Adipocyte (in vitro differentiated cells): ENCODE data around the gene RASGEF1C.
A peak's percentile ranks its signal among the peaks of the same experiment; 100 is the strongest.
"Not testable (repeated sequence)": the region's sequence is repeated elsewhere in the genome, so short reads cannot be mapped to it uniquely, and the experiment has no call there.

Source experiments
- DNase-seq: peaks from one replicate; pipeline ENCODE4 v3.0.0-alpha.2; 2015; ENCODE audit warnings: low read depth
- H3K27me3 ChIP-seq: replicated peaks from 2 replicates; pipeline ENCODE4 v1.7.0; 2013; ENCODE audit warnings: mild to moderate bottlenecking, low read length, moderate library complexity; ENCODE audit not compliant: control insufficient read depth, insufficient read depth
- H3K36me3 ChIP-seq: 2 replicates; pipeline ENCODE4 v1.7.0; 2013; ENCODE audit warnings: low read length, mild to moderate bottlenecking, moderate library complexity; ENCODE audit not compliant: control insufficient read depth, insufficient read depth, severe bottlenecking
- H3K4me1 ChIP-seq: 2 replicates; pipeline ENCODE4 v1.7.0; 2013; ENCODE audit warnings: mild to moderate bottlenecking, low read length, moderate library complexity; ENCODE audit not compliant: control insufficient read depth, insufficient read depth
- H3K4me3 ChIP-seq: 2 replicates; pipeline ENCODE4 v1.7.0; 2013; ENCODE audit warnings: mild to moderate bottlenecking, low read length, moderate library complexity
- H3K9ac ChIP-seq: 2 replicates; pipeline ENCODE4 v1.7.0; 2013; ENCODE audit warnings: mild to moderate bottlenecking, low read length, moderate library complexity
- H3K9me3 ChIP-seq: 2 replicates; pipeline ENCODE4 v1.7.0; 2013; ENCODE audit warnings: mild to moderate bottlenecking, low read length, moderate library complexity; ENCODE audit not compliant: control insufficient read depth

RASGEF1C gene

DNA sequence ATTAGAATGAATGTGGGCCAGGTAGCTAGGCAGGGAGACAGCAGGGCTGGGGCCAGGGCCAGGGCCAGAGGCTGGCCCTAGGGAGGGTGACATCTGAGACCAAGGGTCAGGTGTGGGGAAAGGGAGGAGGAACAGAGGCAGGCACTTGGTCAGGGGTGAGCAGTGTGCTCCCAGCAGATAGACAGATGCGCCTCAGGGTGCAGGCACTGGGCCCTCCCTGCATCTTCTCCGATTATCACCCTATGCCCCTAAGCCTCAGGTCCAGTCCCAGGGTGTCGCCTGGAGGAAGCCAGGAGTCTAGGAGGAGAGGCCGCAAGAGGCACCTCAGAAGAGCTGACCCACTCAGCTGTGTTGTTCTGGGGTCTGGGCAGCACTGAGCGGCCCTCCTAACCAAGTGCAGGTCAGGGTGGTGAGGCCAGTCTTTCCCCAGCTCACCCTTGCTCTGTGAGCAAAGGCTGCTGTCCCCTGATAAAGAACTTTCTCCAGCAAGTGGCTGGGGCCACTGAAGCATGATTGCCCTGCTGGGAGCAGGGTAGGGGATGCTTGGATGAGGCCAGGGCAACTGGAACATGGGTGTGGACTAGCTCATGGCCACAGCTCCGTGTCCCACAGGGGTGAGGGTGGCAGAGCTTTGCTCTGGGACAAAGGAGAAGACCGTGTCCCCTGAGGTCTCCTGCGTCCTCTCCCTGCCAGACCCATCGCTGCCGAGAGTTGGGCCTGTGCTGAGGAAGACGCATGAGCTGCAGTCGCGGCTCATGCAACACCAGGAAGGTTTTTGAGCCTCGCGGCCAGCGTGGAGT is 2.1 kb upstream of the RASGEF1C start:
- DNase-seq, result no peak
- H3K9ac ChIP-seq, result no peak overlapping the region
- H3K4me3 ChIP-seq, result no peak overlapping the region
- H3K27me3 ChIP-seq, result peaks cover 44% of the 10 kb centered on the region
- no peaks in the 10 kb centered on the region for H3K4me1 ChIP-seq
- H3K9me3 ChIP-seq, result no peaks in the 10 kb centered on the region
- H3K36me3 ChIP-seq, result no peaks in the 10 kb centered on the region

DNA sequence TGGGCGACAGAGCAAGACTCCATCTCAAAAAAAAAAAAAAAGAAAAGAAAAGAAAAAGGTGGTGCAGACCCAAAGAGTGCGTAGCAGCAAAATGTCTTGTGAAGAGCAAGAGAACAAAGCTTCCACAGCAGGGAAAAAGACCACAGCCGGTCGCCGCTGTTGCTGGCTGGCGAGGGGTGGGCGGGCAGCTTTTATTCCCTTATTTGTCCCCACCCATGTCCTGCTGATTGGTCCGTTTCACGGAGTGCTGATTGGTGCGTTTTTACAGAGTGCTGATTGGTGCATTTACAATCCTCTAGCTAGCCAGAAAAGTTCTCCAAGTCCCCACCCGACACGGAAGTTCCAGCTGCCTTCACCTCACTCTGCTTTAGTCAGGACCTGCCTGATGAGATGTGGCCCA is 1.1 kb upstream of the RASGEF1C start:
- not testable (repeated sequence) for H3K36me3 ChIP-seq, DNase-seq, H3K4me1 ChIP-seq, H3K9me3 ChIP-seq, H3K9ac ChIP-seq, H3K4me3 ChIP-seq
- peaks cover 44% of the 10 kb centered on the region for H3K27me3 ChIP-seq

DNA sequence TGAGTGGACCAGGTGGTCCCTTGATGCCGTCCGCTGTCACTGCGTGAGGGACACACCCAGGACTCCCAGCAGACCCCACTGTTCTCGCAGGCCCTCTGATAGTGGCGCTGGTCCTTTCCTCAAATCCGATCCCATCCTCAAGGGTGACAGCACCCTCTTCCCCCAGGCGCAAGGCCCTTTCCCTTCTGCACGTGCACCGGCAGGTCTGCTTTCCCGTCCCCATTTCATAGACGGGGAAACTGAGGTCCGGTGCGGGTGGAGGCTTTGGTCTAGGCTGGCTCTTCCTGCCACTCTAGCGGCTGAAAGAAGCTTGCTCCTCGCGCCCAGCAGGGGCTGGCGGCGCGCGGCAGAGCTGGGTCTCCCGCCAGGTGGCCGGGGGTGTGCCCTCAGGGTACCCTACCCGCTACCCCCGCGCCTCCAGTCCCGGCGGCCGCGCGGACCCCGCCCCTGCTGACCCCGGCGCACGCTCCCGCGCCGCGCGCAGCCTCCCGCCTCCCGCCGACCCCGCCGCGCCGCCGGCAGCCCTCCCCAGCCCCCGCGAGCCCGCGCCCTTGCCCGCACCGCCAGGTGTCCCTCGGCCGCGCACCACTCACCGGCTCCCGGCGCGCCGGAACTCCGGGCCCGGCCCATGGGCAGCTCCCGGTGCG is 453 bp downstream of the RASGEF1C start:
- peak; percentile 3 for DNase-seq
- Histone ChIP-seq H3K4me1 (no peaks in the 10 kb centered on the region), H3K4me3 (peak overlapping the region; percentile 5), H3K9me3 (no peaks in the 10 kb centered on the region), H3K9ac (no peak overlapping the region), H3K27me3 (peaks cover 40% of the 10 kb centered on the region), H3K36me3 (no peaks in the 10 kb centered on the region)

DNA sequence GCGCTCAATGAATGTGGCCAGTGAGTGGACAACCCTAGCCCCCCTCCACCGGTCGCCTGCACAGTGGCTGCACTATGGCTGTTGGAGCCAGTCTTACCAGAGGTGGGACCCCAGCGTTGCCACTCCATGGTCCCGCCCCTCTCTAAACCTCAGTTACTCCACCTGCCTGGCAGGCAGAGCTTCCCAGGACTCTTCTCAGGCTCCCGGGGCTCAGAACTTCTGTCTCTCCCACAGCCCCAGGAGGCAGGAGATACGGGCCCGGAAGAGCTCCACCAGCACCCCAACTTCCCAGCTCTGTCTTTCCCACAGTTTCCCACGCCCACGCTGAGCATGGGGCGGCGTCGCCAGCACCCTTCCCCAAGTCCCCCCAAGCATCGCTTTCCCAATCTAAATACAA is 975 bp downstream of the RASGEF1C start:
- Histone ChIP-seq H3K27me3 (peaks cover 39% of the 10 kb centered on the region), H3K4me1 (no peaks in the 10 kb centered on the region), H3K9me3 (no peaks in the 10 kb centered on the region), H3K36me3 (no peaks in the 10 kb centered on the region), H3K9ac (no peak overlapping the region), H3K4me3 (peak overlapping the region; percentile 5)
- no peak for DNase-seq

DNA sequence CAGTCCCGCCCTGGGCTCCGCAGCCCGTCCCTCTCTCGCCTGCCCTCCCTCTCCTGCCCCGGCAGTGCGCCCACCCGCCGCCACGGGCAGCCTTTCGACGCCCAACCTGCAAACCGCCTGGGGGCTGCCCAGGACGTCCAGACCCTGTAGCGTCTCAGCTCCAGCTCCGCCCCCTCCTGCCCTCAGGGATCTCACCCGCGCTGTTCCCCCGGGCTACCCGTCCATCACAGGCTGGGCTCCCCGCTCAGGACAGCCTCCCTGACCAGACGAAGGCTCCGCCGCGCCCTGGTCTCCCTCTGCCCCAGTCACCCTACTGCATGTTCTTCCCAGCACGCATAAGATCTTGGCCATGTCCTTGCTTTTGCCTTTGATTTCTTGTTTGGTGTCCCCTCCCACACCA is 1.4 kb downstream of the RASGEF1C start:
- Histone ChIP-seq H3K27me3 (peaks cover 39% of the 10 kb centered on the region), H3K36me3 (no peaks in the 10 kb centered on the region), H3K4me1 (no peaks in the 10 kb centered on the region), H3K4me3 (no peak overlapping the region), H3K9me3 (no peaks in the 10 kb centered on the region), H3K9ac (no peak overlapping the region)
- no peak for DNase-seq

DNA sequence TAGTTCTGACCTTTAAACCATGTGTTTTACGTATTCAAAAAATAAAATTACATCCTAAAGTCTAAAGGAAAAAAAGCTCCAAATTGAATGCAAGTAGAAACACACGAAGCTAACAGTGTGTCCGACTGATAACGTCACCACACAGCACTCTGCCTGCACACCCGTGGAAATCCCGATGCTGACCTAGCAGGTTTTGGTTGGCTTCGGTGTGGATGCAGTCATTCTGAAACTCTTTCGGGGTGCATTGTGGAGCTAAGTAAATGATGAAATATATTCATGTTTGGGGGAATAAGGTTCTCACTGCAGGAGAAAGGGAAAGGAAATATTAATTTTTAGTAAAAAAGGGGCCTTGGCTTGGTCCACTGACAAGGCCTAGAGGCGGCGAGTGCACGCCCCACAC is 2.0 kb downstream of the RASGEF1C start:
- Histone ChIP-seq H3K36me3 (no peaks in the 10 kb centered on the region), H3K4me3 (no peak overlapping the region), H3K4me1 (no peaks in the 10 kb centered on the region), H3K9ac (no peak overlapping the region), H3K9me3 (no peaks in the 10 kb centered on the region), H3K27me3 (peaks cover 37% of the 10 kb centered on the region)
- no peak for DNase-seq

DNA sequence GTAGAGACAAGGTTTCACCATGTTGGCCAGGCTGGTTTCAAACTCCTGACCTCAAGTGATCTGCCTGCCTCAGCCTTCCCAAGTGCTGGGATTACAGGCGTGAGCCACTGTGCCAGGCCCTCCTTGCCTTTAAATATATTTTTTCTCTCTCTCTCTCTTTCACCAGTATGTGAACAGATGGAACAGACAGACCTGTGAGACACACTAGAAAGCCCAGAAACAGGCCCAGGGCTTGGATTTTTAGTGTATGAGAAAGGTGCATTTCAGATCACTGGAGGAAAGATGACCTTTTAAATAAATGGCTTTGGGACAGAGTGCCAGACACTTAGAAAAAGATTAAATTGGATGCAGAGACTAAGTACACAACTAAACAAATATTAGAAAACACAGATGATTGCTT is 3.1 kb downstream of the RASGEF1C start:
- Histone ChIP-seq H3K4me3 (no peak overlapping the region), H3K4me1 (no peaks in the 10 kb centered on the region), H3K36me3 (no peaks in the 10 kb centered on the region), H3K27me3 (peaks cover 28% of the 10 kb centered on the region), H3K9ac (no peak overlapping the region), H3K9me3 (no peaks in the 10 kb centered on the region)
- no peak for DNase-seq

DNA sequence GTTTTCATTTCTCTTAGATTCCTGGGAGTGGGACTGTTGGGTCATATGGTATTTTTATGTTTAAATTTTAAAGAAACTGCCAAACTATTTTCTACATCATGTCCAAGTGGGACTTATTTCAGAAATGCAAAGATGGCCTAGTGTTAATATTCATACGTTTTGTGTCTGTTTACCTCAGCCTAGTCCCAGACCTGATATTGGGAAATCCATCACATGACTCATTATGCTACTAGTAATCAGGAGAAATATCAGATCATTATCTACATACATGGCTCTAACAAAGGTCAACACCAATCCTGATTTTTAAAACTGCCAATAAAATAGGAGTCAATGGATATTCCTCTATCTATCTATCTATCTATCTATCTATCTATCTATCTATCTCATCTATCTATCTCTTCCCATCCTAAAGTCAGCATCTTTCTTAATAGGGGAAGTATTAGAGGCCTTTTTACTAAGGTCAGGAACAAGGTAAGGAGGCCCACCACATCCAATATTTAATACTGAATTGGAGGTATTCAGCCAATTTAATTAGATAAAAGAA is 4.7 kb downstream of the RASGEF1C start:
- H3K9me3 ChIP-seq, result no peaks in the 10 kb centered on the region
- H3K4me1 ChIP-seq, result no peaks in the 10 kb centered on the region
- H3K36me3 ChIP-seq, result no peaks in the 10 kb centered on the region
- H3K27me3 ChIP-seq, result peaks cover 20% of the 10 kb centered on the region
- no peak overlapping the region for H3K9ac ChIP-seq
- DNase-seq, result no peak
- no peak overlapping the region for H3K4me3 ChIP-seq

DNA sequence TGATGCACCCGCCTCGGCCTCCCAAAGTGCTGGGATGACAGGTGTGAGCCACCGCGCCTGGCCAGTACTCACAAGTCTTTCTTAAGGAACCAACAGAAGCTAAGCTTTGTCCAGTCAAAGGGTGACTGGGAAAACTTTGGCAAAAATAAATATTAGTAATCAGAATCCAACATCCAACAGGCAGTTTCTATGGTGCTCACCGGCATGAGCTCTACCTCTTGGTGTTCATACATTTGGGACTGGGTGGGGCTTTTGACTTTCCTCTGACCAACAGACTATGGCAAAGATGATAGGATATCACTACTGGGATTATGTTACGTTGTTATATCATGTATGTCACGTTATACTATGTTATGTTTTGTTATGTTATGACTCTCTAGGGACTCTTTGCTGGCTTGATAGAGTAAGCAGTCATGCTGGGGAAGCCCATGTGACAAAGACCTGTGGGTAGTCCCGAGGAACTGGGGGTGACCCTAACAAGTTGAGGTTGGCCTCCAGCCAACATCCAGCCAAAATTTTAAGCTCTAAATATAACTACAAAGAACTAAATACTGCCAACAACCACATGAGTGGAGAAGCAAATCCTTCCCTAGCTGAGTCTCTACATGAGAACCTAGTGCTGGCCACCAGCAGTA is 6.0 kb downstream of the RASGEF1C start:
- DNase-seq, result no peak
- peaks cover 25% of the 10 kb centered on the region for H3K27me3 ChIP-seq
- no peaks in the 10 kb centered on the region for H3K4me1 ChIP-seq
- no peaks in the 10 kb centered on the region for H3K9me3 ChIP-seq
- H3K36me3 ChIP-seq, result no peaks in the 10 kb centered on the region
- H3K4me3 ChIP-seq, result no peak overlapping the region
- H3K9ac ChIP-seq, result no peak overlapping the region

DNA sequence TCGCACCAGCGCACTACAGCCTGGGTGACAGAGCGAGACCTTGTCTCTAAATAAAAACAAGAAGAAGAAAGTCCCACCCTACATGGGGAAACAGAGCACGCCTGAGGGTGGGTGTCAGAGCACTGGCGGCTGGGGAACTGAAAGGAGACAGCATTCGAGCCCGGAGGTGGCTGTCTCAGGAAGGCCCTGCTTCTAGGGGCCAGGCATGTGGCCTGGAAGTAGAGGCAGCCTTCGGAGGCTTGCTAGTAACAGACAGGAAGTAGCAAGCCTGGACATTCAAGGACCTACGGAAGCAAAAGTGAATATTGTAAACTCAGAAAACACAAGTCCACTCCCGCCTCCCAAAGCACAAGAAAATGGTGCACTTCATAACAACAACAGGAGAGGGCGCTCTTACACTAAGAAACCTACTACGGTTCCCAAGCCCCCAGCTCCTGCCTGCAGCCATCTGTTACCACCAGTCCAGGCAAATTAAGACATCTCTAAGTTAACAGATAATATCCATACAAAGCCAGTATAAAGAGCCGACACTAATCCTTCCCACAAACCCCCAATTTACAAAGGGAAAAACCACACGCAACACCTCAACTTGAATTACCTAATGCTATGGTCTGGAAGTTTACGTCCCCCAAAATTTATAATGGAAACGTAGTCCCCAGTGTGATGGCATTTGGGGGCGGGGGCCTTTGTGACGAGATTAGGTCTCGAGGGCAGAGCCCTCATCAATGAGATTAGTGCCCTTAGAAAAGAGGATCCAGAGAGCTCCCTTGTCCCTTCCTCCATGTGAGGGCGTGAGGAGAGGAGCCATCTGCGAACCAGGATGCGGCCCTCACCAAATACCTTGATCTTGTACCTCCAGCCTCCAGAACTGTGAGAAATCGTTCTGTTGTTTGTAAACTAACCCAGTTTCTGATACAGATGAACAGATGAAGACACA is 7.7 kb downstream of the RASGEF1C start:
- no peaks in the 10 kb centered on the region for H3K4me1 ChIP-seq
- peaks cover 22% of the 10 kb centered on the region for H3K27me3 ChIP-seq
- no peak overlapping the region for H3K9ac ChIP-seq
- no peaks in the 10 kb centered on the region for H3K9me3 ChIP-seq
- H3K4me3 ChIP-seq, result no peak overlapping the region
- DNase-seq, result peak; percentile 7
- H3K36me3 ChIP-seq, result no peaks in the 10 kb centered on the region
